ENCODE results near the gene ACTR1A. TPM values are rescaled to one million over a fixed set of nuclear protein-coding genes. Genes with fewer than 3 reads are reported as not detected.

ACTR1A gene
- polyA plus RNA-seq (160 to 229 TPM (median 162 TPM) in 3 replicates), polyA minus RNA-seq (163 to 238 TPM (median 196 TPM) in 3 replicates)
- 21.8 TPM for polyA plus RNA-seq (2011; ENCODE audit: low read depth)
- 138 and 153 TPM in 2 replicates for polyA plus RNA-seq (2011; cell fraction: cytosol; rRNA removed)
- polyA plus RNA-seq (2011; cell fraction: nucleus; rRNA removed): 160 and 173 TPM in 2 replicates
- 64.3 and 139 TPM in 2 replicates for polyA plus RNA-seq (2012; ENCODE audit: low replicate concordance)
- polyA minus RNA-seq (2011; cell fraction: cytosol; rRNA and poly(A)+ RNA removed): 128 TPM
- polyA minus RNA-seq (2011; cell fraction: nucleus; rRNA and poly(A)+ RNA removed): 79.6 and 122 TPM in 2 replicates

- H2AFZ ChIP-seq (ENCODE audit: control insufficient read depth, low read length): peak within 1 kb of the TSS; percentile 100
- DNase-seq (ENCODE audit: low read depth, low spot score) (peak; percentile 100), FAIRE-seq (peak; percentile 97)
- no peaks in the 10 kb centered on the region for H3K27me3 ChIP-seq (ENCODE audit: control insufficient read depth, extremely low read depth, insufficient read depth, low read length)
- peak within 1 kb of the TSS; percentile 82 to 99 (median 97) for H3K4me3 ChIP-seq (ENCODE audit: control insufficient read depth in 2 of 3, extremely low read depth in 1 of 3, insufficient read depth in 2 of 3, low read depth in 1 of 3, low read length in 3 of 3)
- peak within 1 kb of the TSS; percentile 96 for H3K9ac ChIP-seq (ENCODE audit: control insufficient read depth, extremely low read depth, insufficient read depth, low read length)
- H3K36me3 ChIP-seq (ENCODE audit: control insufficient read depth in 2 of 2, extremely low read depth in 1 of 2, insufficient read depth in 2 of 2, low read length in 2 of 2): peaks cover 0 to 3% of the 10 kb centered on the region in 2 experiments
- H4K20me1 ChIP-seq (ENCODE audit: control insufficient read depth, extremely low read depth, insufficient read depth, low read length): peaks cover 10% of the 10 kb centered on the region
- peaks cover 65% of the 10 kb centered on the region for H3K79me2 ChIP-seq (ENCODE audit: control insufficient read depth, insufficient read depth, low read length)
- H3K9me1 ChIP-seq (ENCODE audit: control insufficient read depth, extremely low read depth, insufficient read depth, low read length): peaks cover 3% of the 10 kb centered on the region
- TF ChIP-seq CTCF (optimal IDR thresholded peaks at IDR 0.05 in 1 of 3, IDR thresholded peaks at IDR 0.05 in 1 of 3, conservative IDR thresholded peaks at IDR 0.05 in 1 of 3; ENCODE audit: extremely low read depth in 1 of 3, insufficient read depth in 2 of 3, low read length in 3 of 3): peak in 1 of 3 experiments; percentile 8
- TF ChIP-seq EZH2 (IDR thresholded peaks at IDR 0.05; ENCODE audit: low read length): no peak
- dilution Hi-C loops (cut with MboI; ENCODE audit: extremely low pct_ligation_motif_present, low sequenced_read_pairs): loop anchor here (10.0 kb wide), 1 partner anchor 72 kb away; no protein-coding TSS in a partner anchor
- peaks cover 21% of the 10 kb centered on the region for H3K4me1 ChIP-seq (ENCODE audit: control insufficient read depth, extremely low read depth, insufficient read depth, low read length)
- peak within 1 kb of the TSS; percentile 95 for H3K4me2 ChIP-seq (ENCODE audit: control insufficient read depth, extremely low read depth, insufficient read depth, low read depth, low read length)
- no peaks in the 10 kb centered on the region for H3K9me3 ChIP-seq (ENCODE audit: control insufficient read depth, low read depth, low read length)
- peak within 1 kb of the TSS; percentile 91 for H3K27ac ChIP-seq (ENCODE audit: control insufficient read depth, insufficient read depth, low read length)
These were observed at the start of gene ACTR1A for GRCh38 chr10:102502337-102503151. TSS of gene ACTR1A (minus strand) at chr10:102502712. CDS start at chr10:102502647, 65 bp downstream.

GRCh38 chr10:102550636-102551210, 48.2 kb upstream of the ACTR1A start:
- Histone ChIP-seq H3K4me2 (ENCODE audit: control insufficient read depth, extremely low read depth, insufficient read depth, low read depth, low read length) (no peak overlapping the region), H3K9ac (ENCODE audit: control insufficient read depth, extremely low read depth, insufficient read depth, low read length) (no peak overlapping the region), H3K9me1 (ENCODE audit: control insufficient read depth, extremely low read depth, insufficient read depth, low read length) (no peaks in the 10 kb centered on the region), H3K4me1 (ENCODE audit: control insufficient read depth, extremely low read depth, insufficient read depth, low read length) (peaks cover 4% of the 10 kb centered on the region), H3K4me3 (ENCODE audit: control insufficient read depth in 2 of 3, extremely low read depth in 1 of 3, insufficient read depth in 2 of 3, low read depth in 1 of 3, low read length in 3 of 3) (no peak overlapping the region), H2AFZ (ENCODE audit: control insufficient read depth, low read length) (no peak overlapping the region), H3K36me3 (ENCODE audit: control insufficient read depth in 2 of 2, extremely low read depth in 1 of 2, insufficient read depth in 2 of 2, low read length in 2 of 2) (peaks cover 0 to 7% of the 10 kb centered on the region in 2 experiments), H3K27me3 (ENCODE audit: control insufficient read depth, extremely low read depth, insufficient read depth, low read length) (no peaks in the 10 kb centered on the region), H3K27ac (ENCODE audit: control insufficient read depth, insufficient read depth, low read length) (no peak overlapping the region), H4K20me1 (ENCODE audit: control insufficient read depth, extremely low read depth, insufficient read depth, low read length) (no peaks in the 10 kb centered on the region), H3K9me3 (ENCODE audit: control insufficient read depth, low read depth, low read length) (no peaks in the 10 kb centered on the region), H3K79me2 (ENCODE audit: control insufficient read depth, insufficient read depth, low read length) (no peaks in the 10 kb centered on the region)
- FAIRE-seq: no peak
- DNase-seq (ENCODE audit: low read depth, low spot score): no peak
- dilution Hi-C loops (cut with MboI; ENCODE audit: extremely low pct_ligation_motif_present, low sequenced_read_pairs): no loop called here
- TF ChIP-seq EZH2 (IDR thresholded peaks at IDR 0.05; ENCODE audit: low read length) (no peak), CTCF (optimal IDR thresholded peaks at IDR 0.05 in 1 of 3, IDR thresholded peaks at IDR 0.05 in 1 of 3, conservative IDR thresholded peaks at IDR 0.05 in 1 of 3; ENCODE audit: extremely low read depth in 1 of 3, insufficient read depth in 2 of 3, low read length in 3 of 3) (no peak)

Measured in keratinocyte (primary cell).